MM.1S (cell line): ENCODE data around the gene BRICD5.

Experiments used
- DNase-seq: peaks from one replicate; pipeline ENCODE4 v3.0.0-alpha.2; 2015
- H2AFZ ChIP-seq: fragments of 300-600 bp; sonication (generic); 2 replicates; pipeline ENCODE4 v1.6.0; 2016; ENCODE audit warnings: antibody characterized with exemption, low read length
- H3F3A ChIP-seq: fragments of 300-600 bp; sonication (generic); 2 replicates; pipeline ENCODE4 v1.6.1; 2016; ENCODE audit warnings: mild to moderate bottlenecking, antibody characterized with exemption, low read length, moderate library complexity, mixed read lengths; ENCODE audit not compliant: insufficient read depth
- H3K27ac ChIP-seq: fragments of 300-600 bp; sonication (generic); 2 replicates; pipeline ENCODE4 v1.5.1; 2016; ENCODE audit warnings: mild to moderate bottlenecking, low read length
- H3K27me3 ChIP-seq: fragments of 300-600 bp; sonication (generic); replicated peaks from 2 replicates; pipeline ENCODE4 v1.6.0; 2016; ENCODE audit warnings: low read length; ENCODE audit not compliant: insufficient read depth
- H3K36me3 ChIP-seq: fragments of 300-600 bp; sonication (generic); replicated peaks from 2 replicates; pipeline ENCODE4 v1.6.1; 2016; ENCODE audit warnings: mild to moderate bottlenecking, low read length, mixed read lengths; ENCODE audit not compliant: insufficient read depth
- H3K4me1 ChIP-seq: fragments of 300-600 bp; sonication (generic); 2 replicates; pipeline ENCODE4 v1.6.1; 2016; ENCODE audit warnings: low read length, mixed read lengths
- H3K4me2 ChIP-seq: fragments of 300-600 bp; sonication (generic); 2 replicates; pipeline ENCODE4 v1.6.0; 2016; ENCODE audit warnings: low read depth, low read length
- H3K4me3 ChIP-seq: fragments of 300-600 bp; sonication (generic); 2 replicates; pipeline ENCODE4 v1.5.1; 2016; ENCODE audit warnings: low read length, mixed read lengths
- H3K79me2 ChIP-seq: fragments of 300-600 bp; sonication (generic); 2 replicates; pipeline ENCODE4 v1.6.1; 2016; ENCODE audit warnings: mixed run types, low read length, mixed read lengths
- H3K9ac ChIP-seq: fragments of 300-600 bp; sonication (generic); 2 replicates; pipeline ENCODE4 v1.6.1; 2016; ENCODE audit warnings: low read length, mixed read lengths
- H3K9me2 ChIP-seq: fragments of 300-600 bp; sonication (generic); replicated peaks from 2 replicates; pipeline ENCODE4 v1.6.1; 2016; ENCODE audit warnings: mild to moderate bottlenecking, low read length, mixed read lengths; ENCODE audit not compliant: insufficient read depth
- H3K9me3 ChIP-seq: fragments of 300-600 bp; sonication (generic); replicated peaks from 2 replicates; pipeline ENCODE4 v1.6.1; 2016; ENCODE audit warnings: mild to moderate bottlenecking, low read length, mixed read lengths; ENCODE audit not compliant: insufficient read depth
- H4K20me1 ChIP-seq: fragments of 300-600 bp; sonication (generic); 2 replicates; pipeline ENCODE4 v1.6.1; 2016; ENCODE audit warnings: mild to moderate bottlenecking, low read length, moderate library complexity, mixed read lengths; ENCODE audit not compliant: insufficient read depth
- CTCF ChIP-seq: fragments of 300-600 bp; sonication (generic); IDR thresholded peaks from 2 replicates; pipeline ENCODE4 v1.5.1; 2016; ENCODE audit warnings: antibody characterized with exemption, low read length, mixed read lengths
- EZH2 ChIP-seq: fragments of 300-600 bp; sonication (generic); optimal IDR thresholded peaks from 2 replicates; pipeline ENCODE3; 2017; ENCODE audit warnings: low read depth, mild to moderate bottlenecking, antibody characterized with exemption, low read length, mixed read lengths
- EZH2phosphoT487 ChIP-seq: fragments of 300-600 bp; sonication (generic); IDR thresholded peaks from 2 replicates; pipeline ENCODE4 v1.6.1; 2018; ENCODE audit warnings: antibody characterized with exemption, low read length

BRICD5 gene

GRCh38 chr16:2229632-2230250 lies 19.1 kb upstream of the BRICD5 start:
- H3K79me2 ChIP-seq, result peaks cover 41% of the 10 kb centered on the region
- no peak overlapping the region for H3K4me2 ChIP-seq
- H3K27ac ChIP-seq, result no peak overlapping the region
- no peak overlapping the region for H3K4me3 ChIP-seq
- no peaks in the 10 kb centered on the region for H3K4me1 ChIP-seq
- H4K20me1 ChIP-seq, result no peaks in the 10 kb centered on the region
- H3F3A ChIP-seq, result no peaks in the 10 kb centered on the region
- no peaks in the 10 kb centered on the region for H3K36me3 ChIP-seq
- no peaks in the 10 kb centered on the region for H3K27me3 ChIP-seq
- no peaks in the 10 kb centered on the region for H3K9me2 ChIP-seq
- H3K9ac ChIP-seq, result no peak overlapping the region
- no peak overlapping the region for H2AFZ ChIP-seq
- H3K9me3 ChIP-seq, result no peaks in the 10 kb centered on the region
- TF ChIP-seq EZH2phosphoT487 (no peak), EZH2 (no peak), CTCF (no peak)
- DNase-seq, result no peak

- Histone ChIP-seq H4K20me1 (no peaks in the 10 kb centered on the region), H3K4me1 (no peaks in the 10 kb centered on the region), H3F3A (no peaks in the 10 kb centered on the region), H3K9ac (no peak overlapping the region), H3K27me3 (no peaks in the 10 kb centered on the region), H2AFZ (no peak overlapping the region), H3K9me3 (no peaks in the 10 kb centered on the region), H3K4me2 (no peak overlapping the region), H3K27ac (no peak overlapping the region), H3K79me2 (peaks cover 47% of the 10 kb centered on the region), H3K4me3 (no peak overlapping the region), H3K9me2 (no peaks in the 10 kb centered on the region), H3K36me3 (no peaks in the 10 kb centered on the region)
- DNase-seq, result no peak
- no peak for TF ChIP-seq CTCF
- no peak for TF ChIP-seq EZH2phosphoT487
- no peak for TF ChIP-seq EZH2
Measured at GRCh38 chr16:2229091-2229490, 18.4 kb upstream of the BRICD5 start.

GRCh38 chr16:2228161-2228824 lies 17.6 kb upstream of the BRICD5 start:
- Histone ChIP-seq H3K9me2 (no peaks in the 10 kb centered on the region), H3F3A (no peaks in the 10 kb centered on the region), H3K4me1 (no peaks in the 10 kb centered on the region), H3K79me2 (peaks cover 53% of the 10 kb centered on the region), H3K27ac (no peak overlapping the region), H4K20me1 (no peaks in the 10 kb centered on the region), H3K9me3 (no peaks in the 10 kb centered on the region), H3K4me2 (no peak overlapping the region), H3K36me3 (no peaks in the 10 kb centered on the region), H2AFZ (no peak overlapping the region), H3K4me3 (no peak overlapping the region), H3K27me3 (no peaks in the 10 kb centered on the region), H3K9ac (no peak overlapping the region)
- no peak for DNase-seq
- TF ChIP-seq EZH2 (no peak), CTCF (no peak), EZH2phosphoT487 (no peak)
